ENCODE results near the gene DCAF7.
A peak's percentile ranks its signal among the peaks of the same experiment; 100 is the strongest.

Gene DCAF7

GRCh38 chr17:63549946-63550816 is at the start of gene DCAF7:
Gene DCAF7 (plus strand): TSS chr17:63550477. CDS start chr17:63550678, 201 bp downstream.
- peak; percentile 100 for DNase-seq (ENCODE audit: low spot score)

GRCh38 chr17:63500543-63501390 is 49.5 kb upstream of the DCAF7 start:
- no peak for DNase-seq (ENCODE audit: low spot score)

- no peak for DNase-seq (ENCODE audit: low spot score)
Observed at GRCh38 chr17:63503341-63503705, 47.0 kb upstream of the DCAF7 start.

- no peak for DNase-seq (ENCODE audit: low spot score)
Observed at GRCh38 chr17:63504261-63504660, 46.0 kb upstream of the DCAF7 start.

GRCh38 chr17:63505341-63505740 is 44.9 kb upstream of the DCAF7 start:
- DNase-seq (ENCODE audit: low spot score) = no peak

GRCh38 chr17:63506627-63507026 is 43.6 kb upstream of the DCAF7 start:
- DNase-seq (ENCODE audit: low spot score) = no peak

GRCh38 chr17:63511331-63511730 is 38.9 kb upstream of the DCAF7 start:
- no peak for DNase-seq (ENCODE audit: low spot score)

- DNase-seq (ENCODE audit: low spot score) = no peak
Observed at GRCh38 chr17:63512388-63512787, 37.9 kb upstream of the DCAF7 start.

GRCh38 chr17:63512896-63513644 is 37.2 kb upstream of the DCAF7 start:
- DNase-seq (ENCODE audit: low spot score) = no peak

- DNase-seq (ENCODE audit: low spot score) = no peak
Observed at GRCh38 chr17:63514477-63514876, 35.8 kb upstream of the DCAF7 start.

- no peak for DNase-seq (ENCODE audit: low spot score)
Observed at GRCh38 chr17:63514974-63515373, 35.3 kb upstream of the DCAF7 start.

GRCh38 chr17:63515426-63515825 is 34.9 kb upstream of the DCAF7 start:
- DNase-seq (ENCODE audit: low spot score) = no peak

GRCh38 chr17:63516910-63517824 is 33.1 kb upstream of the DCAF7 start:
- peak; percentile 71 for DNase-seq (ENCODE audit: low spot score)

GRCh38 chr17:63517825-63518534 is 32.3 kb upstream of the DCAF7 start:
- no peak for DNase-seq (ENCODE audit: low spot score)

- no peak for DNase-seq (ENCODE audit: low spot score)
Observed at GRCh38 chr17:63519116-63519881, 31.0 kb upstream of the DCAF7 start.

GRCh38 chr17:63519972-63520882 is 30.1 kb upstream of the DCAF7 start:
- DNase-seq (ENCODE audit: low spot score) = no peak

GRCh38 chr17:63523253-63523855 is 26.9 kb upstream of the DCAF7 start, which contains the start of gene KCNH6:
Gene KCNH6 (plus strand): TSS chr17:63523358. CDS start chr17:63523414, 56 bp downstream.
- no peak for DNase-seq (ENCODE audit: low spot score)

- no peak for DNase-seq (ENCODE audit: low spot score)
Observed at GRCh38 chr17:63524051-63524450, 26.2 kb upstream of the DCAF7 start.

Data from RKO (cell line).